A549 treated with AZD9567 at 1 μM for 4 hours (cell line): ENCODE data around the gene ENDOD1. TPM values are rescaled to one million over a fixed set of nuclear protein-coding genes. Genes with fewer than 3 reads are reported as not detected.

Experiments used
- total RNA-seq: library from RNA; stranded (reverse); fragments of 200-300 nt; extraction: Qiagen RNA extraction; gene quantifications from 5 replicates; pipeline ENCODE4 v1.2.3, GENCODE V29; 2022; ENCODE audit not compliant: insufficient read depth

ENDOD1 gene, protein sequence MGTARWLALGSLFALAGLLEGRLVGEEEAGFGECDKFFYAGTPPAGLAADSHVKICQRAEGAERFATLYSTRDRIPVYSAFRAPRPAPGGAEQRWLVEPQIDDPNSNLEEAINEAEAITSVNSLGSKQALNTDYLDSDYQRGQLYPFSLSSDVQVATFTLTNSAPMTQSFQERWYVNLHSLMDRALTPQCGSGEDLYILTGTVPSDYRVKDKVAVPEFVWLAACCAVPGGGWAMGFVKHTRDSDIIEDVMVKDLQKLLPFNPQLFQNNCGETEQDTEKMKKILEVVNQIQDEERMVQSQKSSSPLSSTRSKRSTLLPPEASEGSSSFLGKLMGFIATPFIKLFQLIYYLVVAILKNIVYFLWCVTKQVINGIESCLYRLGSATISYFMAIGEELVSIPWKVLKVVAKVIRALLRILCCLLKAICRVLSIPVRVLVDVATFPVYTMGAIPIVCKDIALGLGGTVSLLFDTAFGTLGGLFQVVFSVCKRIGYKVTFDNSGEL
- total RNA-seq, result 13.5 to 20.5 TPM (median 15.5 TPM) in 5 replicates

DNA sequence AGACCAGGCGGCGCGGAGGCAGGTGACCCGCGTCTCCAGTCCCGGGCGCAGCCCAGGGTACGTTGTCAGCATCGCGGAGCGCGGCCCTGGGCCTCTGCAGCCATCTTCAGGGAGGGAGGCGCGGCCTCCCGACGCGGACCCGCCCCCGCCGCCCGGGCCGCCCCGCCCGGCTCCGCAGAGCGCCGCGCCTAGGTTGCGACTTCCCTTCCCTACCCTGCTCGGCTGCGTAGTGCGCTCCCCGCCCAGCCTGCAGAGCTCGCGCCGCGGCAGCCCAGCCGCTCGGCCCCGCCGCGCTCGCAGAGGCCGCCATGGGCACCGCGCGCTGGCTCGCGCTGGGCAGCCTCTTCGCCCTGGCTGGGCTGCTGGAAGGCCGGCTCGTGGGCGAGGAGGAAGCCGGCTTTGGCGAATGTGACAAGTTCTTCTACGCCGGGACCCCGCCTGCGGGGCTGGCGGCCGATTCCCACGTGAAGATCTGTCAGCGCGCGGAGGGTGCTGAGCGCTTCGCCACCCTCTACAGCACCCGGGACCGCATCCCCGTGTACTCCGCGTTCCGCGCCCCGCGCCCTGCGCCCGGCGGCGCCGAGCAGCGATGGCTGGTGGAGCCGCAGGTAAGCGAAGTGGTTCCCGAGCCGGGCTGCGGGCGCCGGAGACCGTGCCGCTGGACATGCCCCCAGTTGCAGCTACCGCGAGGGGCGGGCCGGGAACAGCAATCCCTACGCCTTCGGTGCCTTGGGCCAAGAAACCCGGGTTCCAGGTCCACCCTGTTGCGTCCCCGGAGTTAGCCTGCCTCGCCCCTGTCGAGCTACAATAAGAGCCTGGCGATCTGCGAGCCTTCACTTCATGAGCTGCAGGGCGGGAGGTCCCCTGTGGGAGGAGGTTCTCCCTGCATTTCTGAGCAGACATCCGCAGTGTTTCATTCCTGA lies at the start of gene ENDOD1:
TSS of gene ENDOD1 (plus strand) at position 227 of the 923 bp plus-strand sequence. CDS start at position 309, 82 bp downstream.

DNA sequence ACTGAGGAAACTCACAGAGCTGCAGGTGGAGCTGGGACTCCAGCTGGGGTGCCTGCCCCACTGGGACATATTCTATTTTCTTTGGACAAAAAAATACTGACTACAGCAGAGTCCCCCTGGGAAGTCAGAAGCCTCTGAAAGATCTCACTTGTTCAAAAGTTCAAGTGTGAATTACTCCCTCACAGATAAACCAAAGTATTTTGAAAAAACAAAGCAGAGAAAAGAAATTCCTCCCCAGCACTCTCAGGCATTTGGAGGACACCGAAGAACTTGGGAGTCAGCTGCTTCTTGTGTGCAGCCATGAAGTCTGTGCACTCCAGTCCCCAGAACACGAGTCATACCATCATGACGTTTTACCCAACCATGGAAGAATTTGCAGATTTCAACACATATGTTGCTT lies 40.5 kb upstream of the ENDOD1 start, which contains the start of gene KDM4F:
TSS of gene KDM4F (plus strand) at position 301 of the 400 bp plus-strand sequence.

DNA sequence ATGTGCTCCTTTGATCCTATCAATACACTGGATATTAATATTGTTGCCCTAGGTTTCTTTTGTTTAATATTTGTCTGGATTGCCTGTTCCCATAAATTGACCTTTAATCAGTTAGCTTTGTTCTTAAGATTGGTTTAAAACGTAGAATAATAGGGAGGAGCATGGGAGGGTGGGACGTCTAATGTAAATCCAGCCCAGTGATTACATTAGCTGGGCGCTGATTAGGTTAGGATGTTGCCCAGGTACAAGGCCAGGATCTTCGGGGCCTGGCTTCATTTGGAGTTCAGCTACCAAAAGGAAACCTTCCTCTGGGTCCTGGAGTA lies 23.0 kb upstream of the ENDOD1 start, which contains the start of gene SRSF8:
TSS of gene SRSF8 (plus strand) at position 204 of the 323 bp plus-strand sequence. CDS start 308 bp downstream, outside the sequence.

Other genes with a start within 250 kb of the ENDOD1 start
- gene CWC15, start 116.3 kb upstream of the ENDOD1 start, total RNA-seq, result 28.5 to 40.8 TPM (median 32.2 TPM) in 5 replicates
- 0.35 to 0.91 TPM (median 0.39 TPM) in 5 replicates for gene KDM4D, start 116.1 kb upstream of the ENDOD1 start, total RNA-seq
- gene KDM4E, start 64.6 kb upstream of the ENDOD1 start, total RNA-seq, result not detected in 5 replicates
- not detected in 5 replicates for gene KDM4F, start 40.4 kb upstream of the ENDOD1 start, total RNA-seq
- 16.4 to 23.5 TPM (median 18.9 TPM) in 5 replicates for gene SRSF8, start 22.9 kb upstream of the ENDOD1 start, total RNA-seq
- 0.09 to 0.16 TPM (median 0.12 TPM) in 4 of 5 replicates, not detected in the other for gene SESN3, start 141.4 kb downstream of the ENDOD1 start, total RNA-seq